GM19328 (cell line): ENCODE measurements around the gene EWSR1.
"Not testable (repeated sequence)": the region's sequence is repeated elsewhere in the genome, so short reads cannot be mapped to it uniquely, and the experiment has no call there.

Experiments used
- ATAC-seq: cut with Tn5 transposase; IDR thresholded peaks from one replicate; pipeline ENCODE4 v1.9.1; 2021; ENCODE audit warnings: mild to moderate bottlenecking, moderate library complexity; ENCODE audit not compliant: unreplicated experiment

EWSR1 gene

GRCh38 chr22:29334696-29335344 lies 66.8 kb downstream of the EWSR1 start:
- ATAC-seq: no peak

- no peak for ATAC-seq
These were observed 67.6 kb downstream of the EWSR1 start for GRCh38 chr22:29335656-29336055.

- no peak for ATAC-seq
These were observed 68.9 kb downstream of the EWSR1 start for GRCh38 chr22:29336751-29337490.

GRCh38 chr22:29337631-29338284 lies 69.7 kb downstream of the EWSR1 start:
- ATAC-seq: no peak

GRCh38 chr22:29338398-29338797 lies 70.3 kb downstream of the EWSR1 start:
- no peak for ATAC-seq

- no peak for ATAC-seq
These were observed 71.5 kb downstream of the EWSR1 start for GRCh38 chr22:29339381-29340235.

GRCh38 chr22:29340566-29340965 lies 72.5 kb downstream of the EWSR1 start:
- no peak for ATAC-seq

- ATAC-seq: no peak
These were observed 73.2 kb downstream of the EWSR1 start for GRCh38 chr22:29341056-29341848.

- no peak for ATAC-seq
These were observed 73.7 kb downstream of the EWSR1 start for GRCh38 chr22:29341849-29342127.

GRCh38 chr22:29342177-29342576 lies 74.1 kb downstream of the EWSR1 start:
- no peak for ATAC-seq

GRCh38 chr22:29342577-29343312 lies 74.7 kb downstream of the EWSR1 start:
- no peak for ATAC-seq

- ATAC-seq: no peak
These were observed 75.3 kb downstream of the EWSR1 start for GRCh38 chr22:29343313-29343805.

- no peak for ATAC-seq
These were observed 76.1 kb downstream of the EWSR1 start for GRCh38 chr22:29344137-29344536.

- ATAC-seq: not testable (repeated sequence)
These were observed 76.8 kb downstream of the EWSR1 start for GRCh38 chr22:29344889-29345288.

- ATAC-seq: no peak
These were observed 77.9 kb downstream of the EWSR1 start for GRCh38 chr22:29345932-29346331.

GRCh38 chr22:29346659-29347058 lies 78.6 kb downstream of the EWSR1 start:
- no peak for ATAC-seq

GRCh38 chr22:29348041-29348440 lies 80.0 kb downstream of the EWSR1 start:
- no peak for ATAC-seq

- ATAC-seq: no peak
These were observed 80.9 kb downstream of the EWSR1 start for GRCh38 chr22:29348956-29349355.
